Neural progenitor cell (in vitro differentiated cells): ENCODE data around the gene CAAP1. TPM values are rescaled to one million over a fixed set of nuclear protein-coding genes. Genes with fewer than 3 reads are reported as not detected.
"Not testable (repeated sequence)": the region's sequence is repeated elsewhere in the genome, so short reads cannot be mapped to it uniquely, and the experiment has no call there.

Experiments used
- DNase-seq: peaks from one replicate; pipeline ENCODE4 v3.0.0-alpha.2; 2016; ENCODE audit warnings: low spot score
- H2AFZ ChIP-seq: fragments of 200-600 bp; sonication (generic); replicated peaks from 2 replicates; pipeline ENCODE4 v1.6.1; 2016; ENCODE audit warnings: antibody characterized with exemption
- H3F3A ChIP-seq: fragments of 200-600 bp; sonication (generic); 2 replicates; pipeline ENCODE4 v1.6.1; 2016; ENCODE audit warnings: antibody characterized with exemption, low read depth
- H3K27ac ChIP-seq: fragments of 200-600 bp; sonication (generic); 2 replicates; pipeline ENCODE4 v1.5.1; 2016; ENCODE audit warnings: mild to moderate bottlenecking
- H3K27me3 ChIP-seq: fragments of 200-600 bp; sonication (generic); 2 replicates; pipeline ENCODE4 v1.6.1; 2016; ENCODE audit warnings: mild to moderate bottlenecking, moderate library complexity
- H3K36me3 ChIP-seq: fragments of 200-600 bp; sonication (generic); 2 replicates; pipeline ENCODE4 v1.5.1; 2016
- H3K4me1 ChIP-seq: fragments of 200-600 bp; sonication (generic); 2 replicates; pipeline ENCODE4 v1.6.1; 2016; ENCODE audit warnings: mixed run types
- H3K4me2 ChIP-seq: fragments of 200-600 bp; sonication (generic); 2 replicates; pipeline ENCODE4 v1.6.1; 2016
- H3K4me3 ChIP-seq: fragments of 200-600 bp; sonication (generic); 2 replicates; pipeline ENCODE4 v1.5.1; 2016
- H3K79me2 ChIP-seq: fragments of 200-600 bp; sonication (generic); 2 replicates; pipeline ENCODE4 v1.6.1; 2016; ENCODE audit warnings: low read depth
- H3K9ac ChIP-seq: fragments of 200-600 bp; sonication (generic); 2 replicates; pipeline ENCODE4 v1.6.1; 2016
- H3K9me3 ChIP-seq: fragments of 200-600 bp; sonication (generic); 2 replicates; pipeline ENCODE4 v1.5.1; 2016; ENCODE audit warnings: low read depth
- H4K20me1 ChIP-seq: fragments of 200-600 bp; sonication (generic); 2 replicates; pipeline ENCODE4 v1.6.1; 2016; ENCODE audit warnings: low read depth
- H3K27ac Mint-ChIP-seq: 3 replicates; pipeline ENCODE4 v1.8.0; 2021; ENCODE audit warnings: mixed read lengths
- H3K27me3 Mint-ChIP-seq: 2 replicates; pipeline ENCODE4 v1.8.0; 2022; ENCODE audit warnings: low read depth, mild to moderate bottlenecking, inconsistent platforms, moderate library complexity, mixed read lengths; ENCODE audit not compliant: insufficient read depth
- H3K36me3 Mint-ChIP-seq: 3 replicates; pipeline ENCODE4 v1.8.0; 2021; ENCODE audit warnings: mixed read lengths
- H3K4me1 Mint-ChIP-seq: 3 replicates; pipeline ENCODE4 v1.8.0; 2021; ENCODE audit warnings: mixed read lengths
- H3K4me3 Mint-ChIP-seq: 3 replicates; pipeline ENCODE4 v1.8.0; 2021; ENCODE audit warnings: mild to moderate bottlenecking, moderate library complexity, mixed read lengths
- H3K9me3 Mint-ChIP-seq: 3 replicates; pipeline ENCODE4 v1.8.0; 2020; ENCODE audit warnings: mixed read lengths
- CTCF ChIP-seq: fragments of 200-600 bp; sonication (generic); IDR thresholded peaks from 2 replicates; pipeline ENCODE4 v1.5.1; 2017; ENCODE audit warnings: antibody characterized with exemption, mild to moderate bottlenecking
- EZH2 ChIP-seq: fragments of 200-600 bp; sonication (generic); IDR thresholded peaks from 2 replicates; pipeline ENCODE4 v1.6.1; 2017; ENCODE audit warnings: antibody characterized with exemption, mild to moderate bottlenecking, moderate library complexity
- EZH2phosphoT487 ChIP-seq: fragments of 200-600 bp; sonication (generic); IDR thresholded peaks from 2 replicates; pipeline ENCODE4 v1.6.1; 2017; ENCODE audit warnings: antibody characterized with exemption
- total RNA-seq: library from RNA; depleted of rRNA; stranded (reverse); fragments of >200 nt; gene quantifications from 2 replicates; pipeline ENCODE4 v1.2.3, GENCODE V29; 2015; ENCODE audit warnings: low replicate concordance

CAAP1 gene
- total RNA-seq, 1 donor from 2014 or later: 44.1 TPM

GRCh38 chr9:26891726-26892125, 876 bp downstream of the CAAP1 start:
- peaks cover 19% of the 10 kb centered on the region for H3F3A ChIP-seq
- DNase-seq: peak; percentile 13
- H3K27ac Mint-ChIP-seq: peak overlapping the region; percentile 86
- H3K27me3 Mint-ChIP-seq: no peaks in the 10 kb centered on the region
- H3K4me1 ChIP-seq: peaks cover 13% of the 10 kb centered on the region
- H3K27ac ChIP-seq: peak overlapping the region; percentile 99
- peaks cover 54% of the 10 kb centered on the region for H3K79me2 ChIP-seq
- H2AFZ ChIP-seq: peak overlapping the region; percentile 100
- peaks cover 2% of the 10 kb centered on the region for H3K9me3 Mint-ChIP-seq
- H3K9me3 ChIP-seq: no peaks in the 10 kb centered on the region
- H3K36me3 Mint-ChIP-seq: peaks cover 7% of the 10 kb centered on the region
- no peaks in the 10 kb centered on the region for H4K20me1 ChIP-seq
- peak overlapping the region; percentile 96 for H3K9ac ChIP-seq
- H3K27me3 ChIP-seq: no peaks in the 10 kb centered on the region
- peaks cover 9% of the 10 kb centered on the region for H3K4me1 Mint-ChIP-seq
- TF ChIP-seq EZH2phosphoT487 (no peak), EZH2 (no peak), CTCF (no peak)
- peak overlapping the region; percentile 98 for H3K4me3 ChIP-seq
- H3K36me3 ChIP-seq: no peaks in the 10 kb centered on the region
- peak overlapping the region; percentile 80 for H3K4me2 ChIP-seq
- H3K4me3 Mint-ChIP-seq: peak overlapping the region; percentile 93

- Mint-ChIP-seq H3K27ac (no peak overlapping the region), H3K4me1 (peaks cover 9% of the 10 kb centered on the region), H3K4me3 (no peak overlapping the region), H3K27me3 (no peaks in the 10 kb centered on the region), H3K36me3 (peaks cover 16% of the 10 kb centered on the region), H3K9me3 (peaks cover under 1% of the 10 kb centered on the region)
- Histone ChIP-seq H3K4me2 (no peak overlapping the region), H3K4me3 (no peak overlapping the region), H3K27me3 (no peaks in the 10 kb centered on the region), H3F3A (peaks cover 16% of the 10 kb centered on the region), H3K4me1 (peaks cover 10% of the 10 kb centered on the region), H3K9ac (no peak overlapping the region), H3K79me2 (peaks cover 79% of the 10 kb centered on the region), H3K27ac (no peak overlapping the region), H3K9me3 (no peaks in the 10 kb centered on the region), H3K36me3 (peaks cover 23% of the 10 kb centered on the region), H4K20me1 (no peaks in the 10 kb centered on the region), H2AFZ (no peak overlapping the region)
- DNase-seq: no peak
- no peak for TF ChIP-seq EZH2phosphoT487
Observed at GRCh38 chr9:26888271-26888670, 4.3 kb downstream of the CAAP1 start.

GRCh38 chr9:26882154-26882553, 10.4 kb downstream of the CAAP1 start:
- peaks cover 30% of the 10 kb centered on the region for H3K79me2 ChIP-seq
- Mint-ChIP-seq H3K27ac (no peak overlapping the region), H3K9me3 (peaks cover 19% of the 10 kb centered on the region), H3K4me3 (no peak overlapping the region), H3K27me3 (no peaks in the 10 kb centered on the region), H3K4me1 (no peaks in the 10 kb centered on the region), H3K36me3 (peaks cover 60% of the 10 kb centered on the region)
- no peaks in the 10 kb centered on the region for H3K4me1 ChIP-seq
- H3F3A ChIP-seq: no peaks in the 10 kb centered on the region
- no peak overlapping the region for H3K4me2 ChIP-seq
- H2AFZ ChIP-seq: no peak overlapping the region
- no peak for TF ChIP-seq EZH2phosphoT487
- peaks cover 25% of the 10 kb centered on the region for H3K36me3 ChIP-seq
- H3K4me3 ChIP-seq: no peak overlapping the region
- no peak for DNase-seq
- no peaks in the 10 kb centered on the region for H3K27me3 ChIP-seq
- no peaks in the 10 kb centered on the region for H3K9me3 ChIP-seq
- no peak overlapping the region for H3K9ac ChIP-seq
- H3K27ac ChIP-seq: no peak overlapping the region
- no peaks in the 10 kb centered on the region for H4K20me1 ChIP-seq

- Mint-ChIP-seq H3K4me3 (no peak overlapping the region), H3K36me3 (peaks cover 64% of the 10 kb centered on the region), H3K9me3 (peaks cover 19% of the 10 kb centered on the region), H3K4me1 (no peaks in the 10 kb centered on the region), H3K27me3 (no peaks in the 10 kb centered on the region), H3K27ac (no peak overlapping the region)
- Histone ChIP-seq H3K4me2 (no peak overlapping the region), H3F3A (no peaks in the 10 kb centered on the region), H3K79me2 (peaks cover 12% of the 10 kb centered on the region), H3K9ac (no peak overlapping the region), H3K36me3 (peaks cover 16% of the 10 kb centered on the region), H3K9me3 (no peaks in the 10 kb centered on the region), H2AFZ (no peak overlapping the region), H3K27me3 (no peaks in the 10 kb centered on the region), H4K20me1 (no peaks in the 10 kb centered on the region), H3K27ac (no peak overlapping the region), H3K4me1 (no peaks in the 10 kb centered on the region), H3K4me3 (no peak overlapping the region)
- DNase-seq: no peak
- no peak for TF ChIP-seq EZH2
- TF ChIP-seq CTCF: no peak
- TF ChIP-seq EZH2phosphoT487: no peak
Observed at GRCh38 chr9:26880262-26880661, 12.3 kb downstream of the CAAP1 start.

- H3K4me3 Mint-ChIP-seq, H2AFZ ChIP-seq, H3K9me3 Mint-ChIP-seq, H3K36me3 ChIP-seq, H3K79me2 ChIP-seq, H3K27me3 ChIP-seq, H4K20me1 ChIP-seq, H3K27ac ChIP-seq, H3K4me1 ChIP-seq, H3K4me2 ChIP-seq, H3K27ac Mint-ChIP-seq, H3K27me3 Mint-ChIP-seq, H3K9ac ChIP-seq, H3K9me3 ChIP-seq, H3K4me3 ChIP-seq, H3F3A ChIP-seq, H3K4me1 Mint-ChIP-seq, DNase-seq: not testable (repeated sequence)
- H3K36me3 Mint-ChIP-seq: peaks cover 31% of the 10 kb centered on the region
Observed at GRCh38 chr9:26875155-26875554, 17.4 kb downstream of the CAAP1 start.
